Measurements from ENCODE around the gene ATP6AP1. TPM values are rescaled to one million over a fixed set of nuclear protein-coding genes. Genes with fewer than 3 reads are reported as not detected.

Gene ATP6AP1
- total and polyA plus RNA-seq, 2 of the 13 experiments (the other 11 are each of a cell fraction or from before 2014, with no cell fraction given), result 56.7 to 110 TPM

GRCh38 chrX:154412468-154412867, 16.0 kb upstream of the ATP6AP1 start:
- no peak for DNase-seq (ENCODE audit: low spot score)
- H3K79me2 ChIP-seq (ENCODE audit: insufficient read depth, low read length), result no peaks in the 10 kb centered on the region
- H3K9me3 ChIP-seq (ENCODE audit: low read length), result no peaks in the 10 kb centered on the region
- H3K4me1 ChIP-seq (ENCODE audit: insufficient read depth, low read length), result peaks cover 25% of the 10 kb centered on the region
- ATAC-seq, result no peak
- WGBS (ENCODE audit: low lambda C conversion rate), result no CpG with 5 or more reads among the region's 4 CpGs
- CTCF ChIA-PET (ENCODE audit: low intra/inter-chr PET ratio, low total read pairs), result no interaction called here
- H3K27me3 ChIP-seq (ENCODE audit: control insufficient read depth in 1 of 2, insufficient read depth in 2 of 2, low read length in 2 of 2), result no peaks in the 10 kb centered on the region
- H4K20me1 ChIP-seq (ENCODE audit: insufficient read depth, low read length), result no peaks in the 10 kb centered on the region
- POLR2A ChIA-PET, result interaction anchor here (0.9 to 4.9 kb wide), 6 partner anchors 12 to 104 kb away, joined by 4 to 75 read pairs (median 7); partner anchors contain the start of genes ATP6AP1, FAM3A, RPL10 and SLC10A3
- no peak overlapping the region for H3K9ac ChIP-seq (ENCODE audit: insufficient read depth, low read depth, low read length)
- no TSS peak for BruUV-seq (replicated peaks)
- H3K4me2 ChIP-seq (ENCODE audit: low read depth, low read length), result peak overlapping the region; percentile 71
- no peak overlapping the region for H2AFZ ChIP-seq (ENCODE audit: low read length)
- TF ChIP-seq ZNF3 (CRISPR knock-in tag; IDR thresholded peaks at IDR 0.05) (no peak), HNRNPL (IDR thresholded peaks at IDR 0.05; ENCODE audit: low read depth, low read length) (no peak), ZNF138 (CRISPR knock-in tag; IDR thresholded peaks at IDR 0.05; ENCODE audit: low read depth) (no peak)
- H3K4me3 ChIP-seq (replicated peaks in 1 of 3; ENCODE audit: insufficient read depth in 1 of 3, low read depth in 2 of 3, low read length in 3 of 3), result peak overlapping the region; percentile 57 to 73 (median 72); a peak in 5 of 6 replicates
- intact Hi-C loops (cut with micrococcal nuclease; ENCODE audit: unreplicated experiment), result no loop called here
- in situ Hi-C loops (cut with HindIII; ENCODE audit: extremely low pct_ligation_motif_present, low pct_unique_long_range_greater_than_20kb), result loop anchor here (25.0 kb wide), 1 partner anchor 125 kb away; the partner anchor contains the start of genes G6PD and IKBKG
- FAIRE-seq, result no peak
- H3K36me3 ChIP-seq (replicated peaks in 1 of 2; ENCODE audit: control insufficient read depth in 1 of 2, insufficient read depth in 2 of 2, low read length in 2 of 2), result 0 out of 5 replicates have a peak, but pooled peaks cover 0 to 4% of the 10 kb centered on the region in 2 experiments
- no peak overlapping the region for H3K27ac ChIP-seq (ENCODE audit: extremely low read length, insufficient read depth, low read length)

DNA sequence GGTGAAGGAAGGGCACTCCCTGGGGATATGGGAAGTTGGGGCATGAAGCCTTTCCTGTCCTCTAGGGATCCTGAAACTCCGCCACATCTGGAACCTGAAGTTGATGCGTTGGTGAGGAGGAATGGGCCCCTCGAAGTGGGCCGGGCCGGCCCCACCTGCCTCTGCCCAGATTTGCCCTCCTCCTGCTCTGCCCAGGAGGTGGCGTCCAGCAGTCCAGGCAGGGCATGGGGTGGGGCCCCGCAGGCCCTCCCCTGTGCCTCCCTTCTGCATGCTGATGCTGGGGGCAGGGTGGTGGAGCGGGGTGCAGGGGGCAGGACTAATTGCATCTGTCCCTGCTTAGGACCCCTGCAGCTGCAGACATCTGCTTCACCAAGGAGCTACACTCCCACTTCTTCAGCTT, 15.3 kb upstream of the ATP6AP1 start:
- in situ Hi-C loops (cut with HindIII; ENCODE audit: extremely low pct_ligation_motif_present, low pct_unique_long_range_greater_than_20kb), result loop anchor here (25.0 kb wide), 1 partner anchor 124 kb away; the partner anchor contains the start of genes G6PD and IKBKG
- no peak for FAIRE-seq
- TF ChIP-seq ZNF24 (IDR thresholded peaks at IDR 0.05) (no peak), ESRRA (CRISPR knock-in tag; IDR thresholded peaks at IDR 0.05; ENCODE audit: low read depth) (no peak), ZNF282 (IDR thresholded peaks at IDR 0.05; ENCODE audit: partially characterized antibody) (no peak), ZNF143 (CRISPR knock-in tag; IDR thresholded peaks at IDR 0.05) (no peak), ZNF776 (CRISPR knock-in tag; IDR thresholded peaks at IDR 0.05) (no peak), TP53 (CRISPR knock-in tag; conservative IDR thresholded peaks at IDR 0.05) (no peak), FOXO1 (CRISPR knock-in tag; IDR thresholded peaks at IDR 0.05) (no peak), KIAA2018 (CRISPR knock-in tag; IDR thresholded peaks at IDR 0.05; ENCODE audit: borderline replicate concordance) (no peak), TAF15 (IDR thresholded peaks at IDR 0.05; ENCODE audit: low read depth, low read length, poor library complexity, severe bottlenecking) (no peak)

More for the DNA sequence above, 15.3 kb upstream of the ATP6AP1 start:
- Histone ChIP-seq H3K27ac (ENCODE audit: extremely low read length, insufficient read depth, low read length) (no peak overlapping the region), H3K27me3 (ENCODE audit: control insufficient read depth in 1 of 2, insufficient read depth in 2 of 2, low read length in 2 of 2) (no peaks in the 10 kb centered on the region), H3K4me3 (replicated peaks in 1 of 3; ENCODE audit: insufficient read depth in 1 of 3, low read depth in 2 of 3, low read length in 3 of 3) (no peak overlapping the region), H3K79me2 (ENCODE audit: insufficient read depth, low read length) (no peaks in the 10 kb centered on the region), H3K4me1 (ENCODE audit: insufficient read depth, low read length) (peaks cover 24% of the 10 kb centered on the region), H3K4me2 (ENCODE audit: low read depth, low read length) (no peak overlapping the region), H3K36me3 (replicated peaks in 1 of 2; ENCODE audit: control insufficient read depth in 1 of 2, insufficient read depth in 2 of 2, low read length in 2 of 2) (0 out of 5 replicates have a peak, but pooled peaks cover 0 to 4% of the 10 kb centered on the region in 2 experiments), H3K9me3 (ENCODE audit: low read length) (no peaks in the 10 kb centered on the region), H4K20me1 (ENCODE audit: insufficient read depth, low read length) (no peaks in the 10 kb centered on the region), H2AFZ (ENCODE audit: low read length) (no peak overlapping the region), H3K9ac (ENCODE audit: insufficient read depth, low read depth, low read length) (no peak overlapping the region)
- ChIA-PET CTCF (ENCODE audit: low intra/inter-chr PET ratio, low total read pairs) (no interaction called here), POLR2A (no interaction called here)
- no TSS peak for BruUV-seq (replicated peaks)
- ATAC-seq (no peak), DNase-seq (ENCODE audit: low spot score) (no peak)
- intact Hi-C loops (cut with micrococcal nuclease; ENCODE audit: unreplicated experiment), result no loop called here
- WGBS (ENCODE audit: low lambda C conversion rate), result no CpG with 5 or more reads among the region's 8 CpGs
